HG02763 (cell line): Measurements from ENCODE around the gene ZP1.

Source experiments
- ATAC-seq: cut with Tn5 transposase; IDR thresholded peaks from one replicate; pipeline ENCODE4 v1.9.1; 2021; ENCODE audit warnings: mild to moderate bottlenecking, moderate library complexity; ENCODE audit not compliant: unreplicated experiment

Gene ZP1

DNA sequence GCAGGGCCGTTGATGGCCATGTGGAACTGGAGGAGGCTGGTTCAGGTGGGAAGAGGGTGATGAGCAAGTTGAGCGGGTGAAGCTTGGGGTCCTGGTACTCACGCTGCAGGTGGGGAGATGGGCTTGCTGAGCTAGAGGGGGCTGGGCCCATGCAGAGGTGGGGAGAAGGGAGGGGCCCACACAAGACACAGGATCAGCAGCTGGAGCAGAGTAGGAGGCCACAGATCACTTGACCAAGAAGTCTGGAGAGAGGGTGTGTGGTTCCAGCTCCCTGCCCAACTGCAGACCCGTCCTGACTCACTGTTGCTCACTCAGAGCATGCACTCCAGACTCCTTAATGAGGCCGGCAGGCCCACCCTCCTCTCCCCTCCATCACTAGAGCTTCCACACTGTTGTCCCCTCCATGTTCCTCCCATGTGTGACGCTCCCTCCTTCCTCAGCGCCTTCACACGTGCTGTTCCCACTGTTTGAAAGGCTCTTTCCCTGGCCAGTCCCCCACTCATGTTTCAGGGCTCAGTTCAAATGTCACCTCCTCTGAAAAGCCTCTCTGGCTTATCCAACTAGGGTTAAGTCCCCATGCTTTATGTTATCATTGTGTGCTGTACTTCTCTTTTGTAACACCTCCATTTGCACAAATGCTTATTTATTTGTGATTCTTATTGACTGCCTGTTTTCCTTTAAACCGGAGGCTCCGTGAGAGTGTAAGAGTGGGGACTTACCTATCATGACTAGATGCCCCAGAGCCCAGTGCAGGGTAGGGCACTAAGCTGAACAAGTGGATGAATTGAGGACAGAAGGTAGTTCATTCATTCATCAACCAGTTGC lies 23.1 kb upstream of the ZP1 start:
- ATAC-seq = no peak

DNA sequence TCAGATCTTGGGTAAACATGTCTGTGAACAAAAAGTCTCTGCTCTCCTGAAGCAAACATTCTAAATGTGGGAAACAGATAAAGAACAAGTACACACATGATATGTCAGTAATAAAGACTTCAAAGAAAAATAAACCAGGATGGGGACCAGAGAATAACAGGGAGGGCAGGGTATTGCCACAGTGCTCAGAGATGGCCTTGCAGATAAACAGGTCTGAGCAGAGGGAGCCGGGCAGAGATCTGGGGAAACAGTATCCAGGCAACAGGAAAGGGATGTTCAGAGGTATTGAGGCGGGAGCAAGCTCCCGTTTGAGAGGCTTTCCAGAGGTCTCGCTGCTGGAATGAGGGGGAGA lies 22.5 kb upstream of the ZP1 start:
- no peak for ATAC-seq

DNA sequence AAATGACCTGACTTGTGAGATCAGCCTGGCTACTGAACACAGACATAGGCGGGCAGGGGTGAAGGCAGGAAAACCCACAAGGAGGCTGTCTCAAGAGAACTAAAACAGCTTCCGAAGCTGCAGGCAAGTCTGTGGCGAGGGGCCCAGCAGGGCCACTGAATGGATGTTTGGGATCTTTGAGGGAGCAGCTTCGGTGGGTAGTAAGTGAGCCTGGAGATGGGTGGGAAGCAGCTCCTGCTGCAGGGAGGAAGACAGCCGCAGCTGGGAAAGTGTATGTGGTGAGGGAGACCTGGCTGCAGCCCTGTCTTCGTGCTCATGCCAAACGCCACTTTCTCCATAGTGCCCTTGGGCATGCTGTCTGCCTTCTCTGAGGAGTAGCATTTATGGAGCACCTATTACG lies 22.0 kb upstream of the ZP1 start:
- ATAC-seq = no peak

DNA sequence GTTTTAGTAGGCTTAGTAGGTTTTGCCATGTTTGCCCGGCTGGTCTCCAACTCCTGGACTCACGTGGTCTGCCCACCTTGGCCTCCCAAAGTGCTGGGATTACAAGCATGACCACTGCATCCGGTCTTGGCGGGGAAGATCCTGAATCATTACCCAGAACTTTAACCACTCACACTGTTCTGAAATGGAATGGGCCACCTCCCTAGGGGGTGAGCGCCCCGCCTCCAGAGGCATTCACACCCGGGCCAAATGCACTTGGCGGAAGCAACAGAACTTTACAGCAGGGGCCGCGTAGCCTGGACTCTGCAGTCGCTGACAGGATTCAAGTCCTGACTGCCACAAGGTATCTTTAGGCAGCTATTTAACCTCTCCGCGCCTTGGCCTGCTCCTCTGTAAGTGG lies 20.1 kb upstream of the ZP1 start:
- ATAC-seq = no peak

DNA sequence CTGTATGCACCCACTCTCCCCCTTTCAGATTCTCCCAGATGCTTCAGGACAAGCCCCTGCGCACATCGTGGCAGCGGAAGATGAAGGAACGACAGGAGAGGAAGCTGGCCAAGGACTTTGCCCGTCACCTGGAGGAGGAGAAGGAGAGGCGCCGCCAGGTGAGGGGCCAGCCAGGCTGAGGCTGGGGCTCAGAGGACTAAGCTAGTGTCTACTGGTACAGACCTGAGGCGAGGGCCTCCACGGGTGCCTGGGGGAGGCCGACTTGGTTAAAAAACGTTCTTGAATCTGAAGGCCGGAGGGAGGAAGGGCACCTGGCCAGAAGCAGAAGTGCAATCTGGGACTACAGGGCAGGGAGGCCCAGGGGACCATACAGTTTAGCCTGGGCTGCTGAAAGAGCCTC lies 19.4 kb upstream of the ZP1 start:
- ATAC-seq = no peak

DNA sequence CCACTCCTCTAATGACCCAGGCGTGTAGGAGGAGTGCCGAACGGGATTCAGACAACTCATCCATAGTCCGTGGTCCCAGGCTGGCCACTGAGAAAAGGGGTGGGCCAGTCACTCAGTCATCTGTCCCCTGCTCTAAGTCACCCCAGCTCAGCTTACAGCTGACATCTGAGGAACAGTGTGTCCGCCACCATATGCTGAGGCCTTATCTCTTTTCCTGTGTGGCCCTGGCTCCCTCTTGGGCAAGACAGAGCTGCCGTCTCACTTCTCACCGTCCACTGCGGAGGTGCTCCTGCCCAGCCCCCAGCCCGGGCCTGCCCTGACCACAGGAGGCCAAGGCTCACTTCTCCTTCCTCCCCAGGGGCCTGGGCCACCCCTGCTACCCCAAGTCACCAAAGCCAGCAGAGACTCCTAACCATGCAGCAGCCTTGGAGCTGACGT lies 18.6 kb upstream of the ZP1 start:
- no peak for ATAC-seq

DNA sequence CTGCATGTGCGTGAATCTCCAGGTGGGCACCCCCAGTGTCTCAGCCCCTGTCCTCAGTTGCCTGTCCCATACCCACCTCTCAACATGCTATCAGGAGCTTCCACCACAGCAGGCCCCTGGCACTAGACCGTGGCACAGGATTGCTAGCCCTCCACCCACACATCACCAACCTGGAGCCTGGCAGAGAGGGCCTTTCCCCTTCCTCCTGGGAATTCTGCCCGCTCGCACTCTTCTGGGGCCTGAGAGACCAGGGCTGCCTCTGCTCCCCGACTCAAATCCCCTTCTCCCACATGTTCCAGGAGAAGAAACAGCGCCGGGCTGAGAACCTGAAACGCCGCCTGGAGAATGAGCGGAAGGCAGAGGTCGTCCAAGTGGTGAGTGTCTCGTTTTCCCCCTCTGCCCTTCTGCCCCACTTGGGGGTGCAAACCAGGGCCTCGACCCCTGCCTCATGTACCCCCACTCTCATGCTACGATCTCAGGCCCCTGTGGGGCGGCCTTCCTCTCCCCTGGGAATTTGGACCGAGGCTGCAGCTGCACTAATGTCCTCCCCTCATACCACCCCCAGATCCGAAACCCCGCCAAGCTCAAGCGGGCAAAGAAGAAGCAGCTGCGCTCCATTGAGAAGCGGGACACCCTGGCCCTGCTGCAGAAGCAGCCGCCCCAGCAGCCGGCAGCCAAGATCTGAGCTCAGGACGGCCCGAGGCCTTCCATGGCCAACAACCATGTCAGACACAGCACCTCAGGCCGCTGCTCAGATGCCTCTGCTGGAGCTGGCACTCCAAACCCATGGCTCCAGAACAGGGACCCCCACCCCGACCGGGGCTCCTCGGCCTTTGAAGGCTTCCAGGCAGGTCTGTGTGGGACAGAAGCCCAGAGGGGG lies 17.5 kb upstream of the ZP1 start:
- no peak for ATAC-seq

DNA sequence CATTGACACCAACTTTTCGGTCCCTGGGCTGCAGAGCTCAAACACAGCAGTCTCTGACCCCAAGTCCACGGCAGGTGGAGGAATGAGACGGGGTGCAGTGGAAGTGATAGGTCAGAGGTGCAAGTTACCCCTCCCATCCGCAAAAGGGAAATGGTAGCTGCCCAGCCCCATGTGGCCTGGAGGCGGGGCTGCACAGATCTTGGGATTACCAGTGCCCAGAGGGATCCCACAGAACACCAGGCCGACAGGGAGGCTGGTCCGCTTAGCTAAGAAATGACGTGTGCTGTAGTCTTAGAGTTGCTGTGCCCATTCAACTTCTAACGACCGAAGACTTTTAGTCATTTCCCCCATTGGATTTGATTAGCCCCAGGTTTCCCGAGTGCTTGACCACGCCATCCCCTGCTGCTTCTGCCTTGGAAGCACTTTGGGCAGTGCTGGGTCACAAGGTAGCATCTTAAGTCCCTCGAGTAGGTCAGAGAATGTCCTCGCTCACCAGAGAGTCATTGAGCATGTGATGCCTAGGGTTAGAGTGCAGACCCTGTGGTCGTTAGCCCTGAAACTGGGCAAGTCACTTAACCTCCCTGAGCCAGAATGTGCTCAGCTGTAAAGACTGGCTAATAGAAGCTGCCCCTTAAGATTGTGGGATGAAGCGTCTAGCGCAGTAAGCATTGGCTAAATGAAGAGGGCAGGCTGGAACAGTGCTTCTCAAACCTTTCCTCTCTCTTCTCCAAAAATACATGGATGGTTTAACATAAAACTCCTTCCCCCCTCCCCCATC lies 15.8 kb upstream of the ZP1 start:
- ATAC-seq = no peak

DNA sequence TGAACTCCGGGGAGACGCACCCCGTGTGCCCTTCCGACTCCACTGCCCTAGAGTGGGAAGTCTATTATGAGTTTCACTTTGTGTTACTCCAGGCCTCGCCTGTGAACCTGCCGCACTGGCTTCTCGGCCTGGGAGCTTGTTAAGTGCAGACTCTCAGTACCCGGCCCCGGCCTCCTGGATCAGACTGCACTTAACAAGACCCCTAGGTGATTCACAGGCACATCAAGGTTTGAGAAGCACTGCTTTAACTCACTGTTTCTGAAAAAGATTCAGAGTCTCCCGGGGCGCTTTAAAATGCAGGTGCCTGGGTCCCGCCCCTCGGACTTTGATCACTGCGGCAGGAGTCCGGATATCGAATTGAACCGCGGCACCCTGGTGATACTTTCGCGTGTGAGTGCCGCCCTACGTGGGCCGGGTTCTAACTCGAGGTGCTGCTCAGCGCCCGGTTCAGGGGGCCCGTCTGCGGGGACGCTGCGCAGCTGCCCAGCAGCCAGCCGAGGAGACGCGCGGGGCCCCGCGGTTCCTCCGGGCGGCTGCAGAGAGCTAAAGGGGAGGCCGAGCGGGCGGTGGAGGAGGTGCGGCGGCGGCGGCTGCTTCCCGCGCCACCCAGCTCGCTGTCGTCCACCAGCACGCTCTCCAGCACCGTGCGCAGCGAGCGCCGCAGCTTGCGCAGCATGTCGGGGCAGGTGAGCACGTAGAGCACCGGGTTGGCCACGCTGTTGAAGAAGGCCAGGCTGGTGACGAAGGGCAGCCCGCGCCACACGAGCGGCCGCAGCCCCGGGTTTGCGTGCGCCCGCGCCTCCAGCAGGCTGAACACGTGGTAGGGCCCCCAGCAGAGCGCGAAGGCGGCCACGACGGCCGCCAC lies 15.0 kb upstream of the ZP1 start:
- ATAC-seq = no peak

DNA sequence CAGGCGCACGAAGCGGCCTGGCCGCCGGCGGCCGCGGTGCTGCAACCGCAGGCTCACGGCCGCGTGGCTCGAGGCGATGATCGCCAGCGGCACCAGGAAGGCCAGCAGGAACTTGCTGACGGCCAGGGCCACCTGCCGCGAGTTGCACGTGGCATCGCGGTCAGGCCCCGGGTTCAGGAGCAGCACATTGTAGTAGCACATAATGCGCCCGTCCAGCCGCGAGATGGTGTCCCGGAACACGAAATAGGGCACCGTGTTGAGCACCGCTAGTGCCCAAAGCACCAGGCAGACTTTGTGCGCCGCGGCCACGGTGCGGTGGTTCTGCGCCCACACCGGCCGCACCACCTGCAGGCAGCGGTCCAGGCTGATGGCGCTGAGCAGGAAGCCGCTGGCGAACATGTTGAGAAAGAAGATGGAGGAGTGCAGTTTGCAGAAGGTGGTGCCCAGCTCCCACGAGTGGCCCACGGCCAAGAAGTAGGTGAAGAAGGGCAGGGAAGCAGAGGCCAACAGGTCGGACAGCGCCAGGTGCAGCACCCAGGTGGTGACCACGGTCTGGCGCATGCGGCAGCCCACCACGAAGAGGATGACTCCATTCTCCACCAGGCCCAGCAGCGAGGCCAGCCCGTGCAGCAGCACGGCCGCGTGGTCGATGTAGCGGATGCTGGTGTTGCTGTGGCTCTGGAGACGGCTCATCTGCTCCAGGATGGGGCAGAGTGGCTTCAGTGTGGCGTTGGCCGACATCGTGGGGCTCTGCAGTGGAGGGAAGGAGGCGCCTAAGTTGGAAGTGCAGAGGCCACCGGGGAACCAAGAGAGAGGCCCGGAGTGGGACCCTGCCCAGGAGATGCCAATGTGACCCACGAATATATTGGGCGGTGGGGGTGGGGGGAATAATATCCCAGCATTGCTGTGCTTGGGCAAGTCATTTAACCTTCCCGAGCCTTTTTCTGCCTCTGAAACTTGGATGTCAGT lies 14.1 kb upstream of the ZP1 start:
- ATAC-seq = no peak

DNA sequence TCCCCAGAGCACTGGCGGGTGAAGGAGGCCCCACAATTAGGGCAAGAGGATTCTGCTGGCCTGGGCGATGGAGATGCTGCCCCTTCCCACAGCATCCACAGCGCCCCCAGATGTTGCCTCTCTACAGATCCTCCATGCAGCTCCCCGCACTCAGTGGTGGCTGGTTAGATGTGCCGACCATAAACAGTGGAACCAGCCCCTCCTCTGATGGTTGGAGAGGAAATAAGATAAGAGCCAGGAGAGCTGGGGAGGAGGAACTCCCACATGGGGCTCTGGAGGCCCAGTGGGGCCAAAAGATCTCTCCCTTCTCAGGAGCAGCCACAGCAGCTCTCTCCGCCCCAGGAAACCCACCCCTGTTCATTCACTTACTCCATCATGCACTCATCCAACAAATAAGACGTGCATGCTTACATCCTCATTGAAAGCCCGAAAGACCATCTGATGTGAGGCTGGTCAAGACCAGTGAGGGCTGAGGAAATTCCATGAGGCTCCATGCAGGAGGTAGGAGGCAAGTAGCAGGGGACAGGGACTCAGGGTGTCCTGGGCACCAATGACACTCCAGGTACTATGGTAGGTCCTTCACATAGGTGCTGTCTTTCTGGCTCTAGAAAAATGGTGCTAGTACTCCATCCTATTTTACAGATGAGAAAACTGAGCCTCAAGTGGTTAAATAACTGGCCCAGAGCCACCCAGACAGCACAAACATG lies 13.0 kb upstream of the ZP1 start:
- no peak for ATAC-seq

DNA sequence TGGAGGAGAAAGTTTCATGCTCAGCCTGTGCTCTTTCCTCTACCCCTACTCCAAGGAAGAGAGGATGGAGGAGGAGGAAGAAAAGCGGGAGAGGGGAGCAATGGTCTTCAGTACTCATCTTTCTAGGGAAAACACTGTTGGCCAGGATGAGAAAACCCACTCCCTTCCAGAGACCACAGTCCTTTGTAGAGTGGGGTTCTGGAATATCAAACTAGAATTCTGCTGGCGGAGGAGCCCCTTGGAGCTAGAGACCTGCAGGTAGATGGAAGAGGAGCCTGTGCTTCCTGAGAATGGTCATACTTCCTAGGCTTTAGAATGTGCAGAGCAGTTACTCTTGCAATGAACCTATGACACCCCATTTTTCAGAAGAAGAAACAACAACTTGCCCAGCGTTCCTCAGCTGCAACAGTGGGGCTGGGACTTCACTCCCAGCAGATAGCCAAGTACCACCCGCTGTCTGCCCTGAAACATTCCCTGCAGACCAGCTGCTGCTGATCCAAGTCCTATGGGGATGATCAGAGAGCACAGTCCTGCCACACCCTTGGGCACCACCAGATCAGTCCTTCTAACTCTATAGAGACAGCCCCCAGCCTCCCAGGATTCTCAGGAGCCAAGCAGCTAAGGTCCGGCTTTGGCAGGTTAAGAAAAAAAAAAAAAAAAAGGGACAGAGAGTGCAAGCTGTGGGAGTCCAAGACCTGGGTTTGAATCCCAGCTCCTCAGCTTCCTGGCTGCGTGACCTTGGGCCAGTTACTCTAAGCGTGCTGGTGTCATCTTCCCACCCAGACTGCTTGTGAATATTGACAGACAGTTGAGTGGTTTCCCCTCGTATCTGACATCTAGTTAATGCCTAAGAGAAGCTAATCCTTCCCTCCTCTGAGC lies 12.3 kb upstream of the ZP1 start:
- ATAC-seq = no peak

DNA sequence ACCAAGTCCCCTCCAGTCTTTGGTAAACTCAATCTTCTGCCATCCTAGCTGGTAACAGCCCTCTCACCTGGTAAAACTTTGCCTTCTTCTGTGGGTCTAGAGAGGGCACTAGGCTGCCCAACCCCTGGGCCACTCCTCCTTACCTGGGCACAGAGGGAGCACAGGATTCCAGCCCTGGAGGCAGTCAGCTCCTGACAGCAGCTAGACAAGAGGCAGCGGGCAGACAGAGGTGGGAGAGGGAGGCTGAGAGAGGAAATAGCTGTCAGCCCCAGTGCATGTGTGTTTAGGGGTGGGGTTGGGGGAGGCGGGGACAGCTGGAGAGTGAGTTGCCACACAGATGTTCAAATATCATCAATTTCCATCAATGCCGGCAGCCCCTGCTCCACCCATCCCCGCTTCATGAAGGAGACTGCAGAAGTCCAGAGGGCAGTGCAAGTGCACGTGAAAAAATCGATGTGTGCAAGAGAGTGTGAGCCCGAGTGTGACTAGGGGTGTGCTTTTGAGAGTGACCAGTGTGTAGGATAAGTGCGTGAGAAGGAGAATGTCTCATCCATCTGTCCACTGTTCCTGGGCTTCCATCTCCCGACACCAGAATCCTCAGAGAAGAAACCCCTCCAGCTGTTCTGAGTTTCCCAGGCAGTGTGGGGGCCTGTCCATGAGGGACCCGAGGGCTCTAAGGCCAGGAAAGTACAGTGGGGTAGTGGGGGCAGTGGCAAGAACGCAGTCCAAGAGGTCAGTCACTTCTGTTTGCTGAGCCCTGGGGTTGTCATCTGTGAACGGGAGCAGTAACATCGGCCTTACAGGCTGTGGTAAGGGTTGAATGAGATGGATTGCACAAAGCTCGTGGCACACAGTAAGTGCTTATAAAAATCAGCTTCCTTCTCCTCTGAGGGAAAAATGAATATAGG lies 11.4 kb upstream of the ZP1 start, which contains the start of gene PTGDR2:
Gene PTGDR2 (minus strand): TSS at position 225 of the 908 bp plus-strand sequence. CDS start 2,228 bp downstream, outside the sequence.
- ATAC-seq = no peak

DNA sequence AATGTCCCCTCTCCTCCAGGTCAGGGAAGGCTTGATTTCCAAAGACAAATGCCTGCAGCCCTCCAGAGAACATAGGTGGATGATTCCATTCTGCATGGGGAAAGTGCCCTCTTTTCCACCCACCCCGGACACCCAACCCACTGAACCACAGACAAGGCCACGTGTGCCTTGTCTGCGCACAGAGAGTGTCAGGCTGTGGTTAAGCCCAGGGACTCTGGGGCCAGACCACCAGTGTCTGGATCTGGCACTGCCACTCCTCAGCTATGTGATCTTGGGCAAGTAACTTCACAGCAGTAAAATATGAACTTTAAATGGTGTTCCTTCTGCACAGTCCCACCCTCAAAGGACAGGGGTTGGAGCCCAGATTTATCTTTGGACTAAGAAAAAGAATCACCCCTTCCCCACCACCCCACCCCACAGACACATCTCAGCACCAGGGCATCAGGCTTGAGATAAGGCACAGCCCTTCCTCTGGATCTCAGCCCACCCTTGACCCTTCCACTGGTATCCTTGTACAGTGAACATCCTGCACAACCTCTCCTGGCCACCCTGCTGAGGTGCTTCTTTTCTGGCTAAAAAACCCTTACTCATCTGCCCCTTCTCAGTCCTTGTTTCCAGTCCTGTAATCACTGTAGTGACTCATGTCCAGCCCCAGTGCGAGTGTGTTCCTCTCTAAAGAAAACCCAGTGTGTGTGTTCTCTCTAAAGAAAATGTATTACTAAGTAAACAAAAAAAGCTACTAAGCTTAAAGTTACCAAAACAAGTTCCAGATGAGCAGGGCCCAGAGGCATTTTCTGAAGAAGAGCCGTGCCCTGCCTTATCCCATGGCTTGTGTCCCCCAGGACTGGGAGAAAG lies 9.7 kb upstream of the ZP1 start:
- ATAC-seq = no peak

DNA sequence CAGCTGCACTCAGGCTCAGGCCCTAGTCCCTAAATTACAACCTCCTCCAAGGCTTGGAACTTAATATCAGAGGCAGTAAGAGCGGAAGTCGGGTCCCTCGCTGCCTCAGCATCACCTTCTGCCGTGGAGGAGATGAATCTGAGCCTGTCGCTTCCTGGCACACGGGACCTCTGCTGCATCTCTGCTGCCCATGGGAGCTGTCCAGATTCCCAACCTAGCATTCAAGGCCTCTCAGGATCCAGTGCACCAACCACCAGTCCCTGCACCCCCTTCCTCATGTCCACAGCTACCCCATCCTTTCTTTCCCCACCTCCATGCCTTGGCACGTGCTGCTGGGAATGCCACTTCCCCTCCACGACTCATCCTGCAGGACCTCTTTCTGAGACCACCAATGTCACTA lies 9.1 kb upstream of the ZP1 start:
- ATAC-seq = no peak
